RPMI8226 (cell line): ENCODE measurements around the gene MYO6.

Source experiments
- DNase-seq: peaks from one replicate; pipeline ENCODE4 v3.0.0-alpha.2; 2015

MYO6 gene

GRCh38 chr6:75968143-75968542 is 219.1 kb downstream of the MYO6 start:
- DNase-seq = no peak
